Islet of Langerhans (tissue), 1 donor: ENCODE results near the gene NKD2.

Experiments
- FAIRE-seq: peaks from one replicate; lab custom pipeline; 2011; peaks lifted over from hg19 to GRCh38; lab: Jason Lieb, UNC

NKD2 gene

GRCh38 chr5:1031306-1031959, 22.8 kb downstream of the NKD2 start:
- no peak for FAIRE-seq

DNA sequence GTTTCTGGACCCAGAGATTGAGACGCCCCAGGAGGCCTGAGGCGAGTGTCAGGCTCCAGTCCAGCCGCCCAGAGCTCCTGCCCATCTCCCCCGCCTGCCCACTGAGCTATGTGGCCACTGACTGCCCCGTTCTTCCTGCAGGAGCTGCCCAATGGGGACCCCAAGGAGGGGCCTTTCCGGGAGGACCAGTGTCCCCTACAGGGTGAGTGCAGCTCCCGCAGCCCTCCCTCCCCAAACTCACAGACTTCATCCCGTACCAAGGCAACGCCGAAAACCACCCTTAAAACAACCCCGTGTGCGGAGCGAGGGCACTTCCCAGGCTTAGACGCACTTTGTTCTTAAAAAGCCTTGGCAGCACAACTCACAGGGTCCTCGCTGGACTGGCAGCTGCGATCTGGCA, 23.4 kb downstream of the NKD2 start:
- FAIRE-seq, result no peak

- FAIRE-seq, result no peak
Measured at GRCh38 chr5:1032551-1033027, 24.0 kb downstream of the NKD2 start.

GRCh38 chr5:1033178-1033577, 24.6 kb downstream of the NKD2 start:
- no peak for FAIRE-seq

DNA sequence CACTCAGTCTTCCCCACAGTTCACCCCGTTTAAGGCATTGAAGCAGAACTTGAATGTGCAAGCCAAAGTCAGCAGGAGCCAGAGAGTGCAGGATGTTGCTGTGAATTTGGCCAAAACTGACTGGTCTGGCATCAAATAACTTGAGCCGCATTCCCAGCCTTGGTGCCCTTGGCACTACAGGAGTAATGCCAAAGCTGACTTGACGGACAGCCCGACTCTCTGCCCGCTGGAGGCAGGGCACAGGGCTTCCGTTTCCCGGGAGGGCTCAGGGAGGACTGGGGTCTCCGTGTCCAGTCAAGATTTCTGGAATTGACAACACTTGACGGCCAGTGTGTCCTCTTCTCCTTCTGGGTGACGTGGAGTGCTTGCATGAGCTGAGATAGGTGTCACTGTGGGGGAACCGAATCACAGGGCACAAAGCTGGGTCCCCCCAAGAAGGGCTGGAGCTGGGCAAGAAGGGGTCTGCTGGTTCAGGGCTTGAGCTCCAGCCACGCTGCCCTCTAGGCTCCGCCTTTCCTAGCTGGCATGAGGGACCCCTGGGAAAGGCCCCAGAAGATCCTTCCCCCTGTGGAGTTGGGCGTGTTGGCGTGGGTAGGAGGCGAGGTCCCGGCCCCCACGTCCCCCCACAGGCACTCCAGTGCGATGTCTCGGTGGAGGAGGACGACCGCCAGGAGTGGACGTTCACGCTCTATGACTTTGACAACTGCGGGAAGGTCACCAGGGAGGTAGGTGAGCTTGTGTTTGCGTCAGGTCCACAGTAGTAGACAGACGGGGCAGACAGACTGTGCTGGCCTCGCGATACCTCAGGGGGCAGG, 25.2 kb downstream of the NKD2 start:
- no peak for FAIRE-seq

DNA sequence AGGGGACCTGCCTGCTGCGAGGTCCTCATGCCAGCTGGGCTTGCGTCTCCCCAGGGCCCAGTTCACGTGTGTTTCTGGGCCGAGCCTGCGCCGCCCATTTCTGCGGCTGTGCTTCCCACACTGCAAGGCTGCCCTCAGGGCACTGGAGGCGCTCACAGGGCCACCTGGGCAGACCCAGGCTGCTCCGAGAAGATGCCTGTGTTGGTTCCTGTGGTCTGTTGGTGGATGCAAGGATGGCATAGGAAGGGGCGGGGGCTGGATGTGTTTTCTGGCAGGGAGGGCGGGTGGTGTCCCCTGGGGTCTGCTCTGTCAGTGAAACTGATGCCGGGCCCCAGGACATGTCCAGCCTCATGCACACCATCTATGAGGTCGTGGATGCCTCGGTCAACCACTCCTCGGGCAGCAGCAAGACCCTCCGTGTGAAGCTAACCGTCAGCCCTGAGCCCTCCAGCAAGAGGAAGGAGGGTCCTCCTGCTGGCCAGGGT, 25.9 kb downstream of the NKD2 start:
- no peak for FAIRE-seq

GRCh38 chr5:1034986-1035385, 26.4 kb downstream of the NKD2 start:
- FAIRE-seq, result no peak

- FAIRE-seq, result no peak
Measured at GRCh38 chr5:1035421-1036405, 27.1 kb downstream of the NKD2 start.

- no peak for FAIRE-seq
Measured at GRCh38 chr5:1036504-1037122, 28.0 kb downstream of the NKD2 start.

DNA sequence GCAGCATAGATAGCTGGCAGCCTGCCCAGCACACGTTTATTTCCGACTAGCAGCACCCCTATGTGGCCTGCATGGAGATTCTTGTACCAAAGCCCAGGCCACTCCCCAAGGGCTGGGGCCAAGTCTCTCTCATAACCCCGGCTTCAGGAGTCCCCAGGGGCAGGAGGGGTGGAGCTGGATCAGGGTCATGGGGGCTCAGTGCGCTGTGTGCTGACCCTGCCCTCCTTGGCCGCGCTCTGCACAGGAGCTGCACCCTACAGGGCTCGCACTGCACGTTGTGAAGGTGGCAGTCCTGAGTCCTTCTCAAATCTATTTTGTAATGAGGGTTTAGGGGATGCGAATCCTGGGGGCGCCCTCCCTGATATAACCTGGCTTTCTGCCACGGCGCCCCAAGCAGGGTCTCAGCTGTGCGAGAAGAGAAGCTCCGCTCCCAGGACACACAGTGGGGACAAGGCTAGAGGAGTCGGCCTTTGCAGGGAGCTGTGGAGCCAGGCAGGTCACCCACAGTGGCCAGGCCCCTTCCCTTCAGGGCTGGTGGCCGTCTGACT, 28.6 kb downstream of the NKD2 start:
- no peak for FAIRE-seq

DNA sequence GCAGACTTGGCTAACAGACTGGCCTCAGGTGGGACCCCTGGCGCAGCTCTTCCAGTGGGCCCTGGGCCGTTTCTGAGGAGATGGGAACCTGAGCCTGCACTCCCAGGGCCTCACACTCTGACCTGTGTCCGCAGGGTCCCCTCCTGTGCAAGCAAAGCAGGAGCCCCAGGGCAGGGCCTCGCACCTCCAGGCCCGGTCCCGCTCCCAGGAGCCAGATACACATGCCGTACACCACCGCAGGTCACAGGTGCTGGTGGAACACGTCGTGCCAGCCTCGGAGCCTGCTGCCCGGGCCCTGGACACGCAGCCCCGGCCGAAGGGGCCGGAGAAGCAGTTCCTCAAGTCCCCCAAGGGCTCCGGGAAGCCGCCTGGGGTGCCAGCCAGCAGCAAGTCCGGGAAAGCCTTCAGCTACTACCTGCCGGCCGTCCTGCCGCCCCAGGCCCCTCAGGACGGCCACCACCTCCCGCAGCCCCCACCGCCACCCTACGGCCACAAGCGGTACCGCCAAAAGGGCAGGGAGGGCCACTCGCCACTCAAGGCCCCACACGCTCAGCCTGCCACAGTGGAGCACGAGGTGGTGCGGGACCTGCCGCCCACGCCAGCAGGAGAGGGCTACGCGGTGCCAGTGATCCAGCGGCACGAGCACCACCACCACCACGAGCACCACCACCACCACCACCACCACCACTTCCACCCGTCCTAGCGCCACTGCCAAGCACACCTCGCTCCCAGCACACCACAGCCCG, 29.2 kb downstream of the NKD2 start:
- FAIRE-seq, result no peak

DNA sequence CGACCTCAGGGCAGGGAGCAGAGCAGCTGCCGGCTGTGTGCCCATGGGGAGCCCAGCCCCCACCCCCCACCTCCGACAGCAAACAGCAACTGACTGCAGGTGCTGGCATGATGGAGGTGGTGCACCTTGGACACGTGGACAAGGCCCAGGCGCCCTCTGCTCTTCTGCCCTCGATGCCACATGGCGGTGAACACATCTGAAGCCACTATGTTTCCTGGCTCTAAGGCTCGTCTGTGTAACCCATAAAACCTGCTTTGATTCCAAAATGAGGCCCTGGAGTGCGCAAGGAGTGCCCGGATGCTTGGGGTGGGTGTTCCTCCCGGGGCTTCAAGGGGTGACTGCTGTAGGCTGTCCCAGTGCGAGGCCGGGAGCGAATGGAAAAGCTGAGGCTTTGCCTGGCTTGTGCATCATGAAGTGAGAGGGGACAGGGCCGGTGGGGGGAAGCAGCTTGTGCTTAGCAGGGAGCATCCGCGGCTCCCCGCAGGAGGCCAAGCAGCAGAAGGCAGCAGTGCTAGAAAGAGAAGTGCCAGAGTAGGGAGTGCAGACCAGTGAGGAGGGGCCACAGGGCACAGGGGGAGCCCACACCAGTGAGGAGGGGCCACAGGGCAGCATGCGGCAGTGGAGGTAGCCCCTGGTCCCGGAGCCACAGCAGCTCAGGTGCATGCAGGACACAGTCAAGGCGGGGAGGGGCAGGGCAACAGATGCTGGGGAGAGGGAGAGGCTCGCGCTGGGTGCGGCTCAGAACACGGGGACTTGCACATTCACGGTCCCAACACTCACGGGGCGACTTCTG, 30.0 kb downstream of the NKD2 start:
- FAIRE-seq, result no peak

DNA sequence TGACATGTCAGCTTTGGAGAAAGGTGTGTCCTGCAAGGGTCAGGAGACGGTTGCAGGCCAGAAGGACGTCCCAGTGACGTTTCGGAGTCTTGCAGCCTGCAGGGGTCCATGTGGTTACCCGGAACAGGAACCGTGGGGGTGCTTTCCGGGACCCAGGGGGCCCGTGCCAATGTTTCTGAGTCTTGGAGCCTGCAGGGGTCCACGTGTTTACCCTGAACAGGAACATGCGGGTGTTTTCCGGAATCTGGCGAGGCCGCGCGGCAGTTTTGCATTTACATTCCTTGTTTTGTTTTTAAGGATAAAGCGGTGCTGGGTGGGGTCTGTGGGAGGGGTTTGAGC, 30.6 kb downstream of the NKD2 start:
- no peak for FAIRE-seq

DNA sequence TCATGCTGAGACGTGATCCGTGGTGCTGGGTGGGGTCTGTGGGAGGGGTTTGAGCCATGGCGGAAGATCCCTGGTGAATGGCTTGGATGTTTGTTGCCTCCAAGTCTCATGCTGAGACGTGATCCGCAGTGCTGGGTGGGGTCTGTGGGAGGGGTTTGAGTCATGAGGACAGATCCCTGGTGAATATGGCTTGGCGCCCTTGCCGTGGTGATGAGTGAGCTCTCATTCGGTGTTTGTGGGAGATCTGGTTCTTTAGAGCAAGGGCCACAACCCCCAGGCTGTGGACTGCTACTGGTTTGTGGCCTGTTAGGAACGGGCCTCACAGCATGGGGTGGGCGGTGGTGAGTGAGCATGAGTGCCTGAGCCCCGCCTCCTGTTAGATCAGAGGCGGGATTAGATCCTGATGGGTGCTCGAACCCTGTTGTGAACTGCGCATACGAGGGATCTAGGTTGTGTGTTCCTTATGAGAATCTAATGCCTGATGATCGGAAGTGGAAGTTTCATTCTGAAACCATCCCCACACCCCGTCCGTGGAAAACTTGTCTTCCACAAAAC, 31.2 kb downstream of the NKD2 start:
- no peak for FAIRE-seq

- FAIRE-seq, result no peak
Measured at GRCh38 chr5:1040571-1040970, 32.0 kb downstream of the NKD2 start.

DNA sequence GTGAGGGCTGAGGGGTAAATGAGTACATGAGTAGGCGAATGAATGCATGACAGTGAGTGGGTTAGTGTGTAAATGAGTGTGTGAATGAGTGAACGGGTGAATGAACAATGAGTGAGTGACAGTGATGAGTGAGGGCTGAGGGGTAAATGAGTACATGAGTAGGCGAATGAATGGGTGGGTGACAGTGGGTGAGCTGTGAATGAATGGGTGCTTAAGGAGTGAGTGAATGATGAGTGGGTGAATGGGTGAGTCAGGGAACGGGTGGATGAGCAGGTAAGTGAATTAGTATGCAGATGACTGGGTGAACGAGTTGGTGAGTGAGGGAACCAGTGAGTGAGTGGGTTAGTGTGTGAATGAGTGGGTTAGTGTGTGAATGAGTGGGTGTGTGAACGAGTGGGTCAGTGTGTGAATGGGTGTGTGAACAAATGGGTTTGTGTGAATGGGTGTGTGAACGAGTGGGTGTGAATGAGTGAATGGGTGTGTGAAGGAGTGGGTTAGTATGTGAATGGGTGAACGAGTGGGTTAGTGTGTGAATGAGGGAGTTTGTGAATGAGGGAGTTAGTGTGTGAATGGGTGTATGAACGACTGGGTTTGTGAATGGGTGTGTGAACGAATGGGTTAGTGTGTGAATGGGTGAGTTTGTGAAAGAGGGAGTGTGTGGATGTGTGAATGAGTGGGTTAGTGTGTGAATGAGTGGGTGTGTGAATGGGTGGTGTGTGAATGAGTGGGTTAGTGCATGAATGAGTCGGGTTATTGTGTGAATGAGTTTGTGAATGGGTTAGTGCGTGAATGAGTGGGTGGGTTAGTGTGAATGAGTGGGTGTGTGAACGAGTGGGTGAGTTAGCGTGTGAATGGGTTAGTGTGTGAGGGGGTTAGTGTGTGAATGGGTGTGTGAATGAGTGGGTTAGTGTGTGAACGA, 32.9 kb downstream of the NKD2 start:
- no peak for FAIRE-seq

GRCh38 chr5:1042626-1043025, 34.0 kb downstream of the NKD2 start:
- no peak for FAIRE-seq

DNA sequence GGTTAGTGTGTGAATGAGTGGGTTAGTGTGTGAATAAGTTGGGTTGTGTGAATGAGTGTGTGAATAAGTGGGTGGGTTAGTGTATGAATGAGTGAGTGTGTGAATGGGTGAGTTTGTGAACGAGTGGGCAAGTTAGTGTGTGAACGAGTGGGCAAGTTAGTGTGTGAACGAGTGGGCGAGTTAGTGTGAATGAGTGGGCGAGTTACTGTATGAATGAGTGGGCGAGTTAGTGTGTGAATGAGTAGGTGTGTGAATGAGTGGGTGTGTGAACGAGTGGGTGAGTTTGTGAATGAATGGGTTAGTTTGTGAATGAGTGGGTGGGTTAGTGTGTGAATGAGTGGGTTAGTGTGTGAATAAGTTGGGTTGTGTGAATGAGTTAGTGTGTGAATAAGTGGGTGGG, 34.7 kb downstream of the NKD2 start:
- no peak for FAIRE-seq

- no peak for FAIRE-seq
Measured at GRCh38 chr5:1044117-1044516, 35.5 kb downstream of the NKD2 start.
